HG02852 (cell line): ENCODE measurements around the gene TENT4A.

Experiments used
- ATAC-seq: cut with Tn5 transposase; IDR thresholded peaks from one replicate; pipeline ENCODE4 v1.9.1; 2021; ENCODE audit warnings: mild to moderate bottlenecking, moderate library complexity; ENCODE audit not compliant: unreplicated experiment

Gene TENT4A

GRCh38 chr5:6717247-6717646, 4.0 kb downstream of the TENT4A start:
- no peak for ATAC-seq

DNA sequence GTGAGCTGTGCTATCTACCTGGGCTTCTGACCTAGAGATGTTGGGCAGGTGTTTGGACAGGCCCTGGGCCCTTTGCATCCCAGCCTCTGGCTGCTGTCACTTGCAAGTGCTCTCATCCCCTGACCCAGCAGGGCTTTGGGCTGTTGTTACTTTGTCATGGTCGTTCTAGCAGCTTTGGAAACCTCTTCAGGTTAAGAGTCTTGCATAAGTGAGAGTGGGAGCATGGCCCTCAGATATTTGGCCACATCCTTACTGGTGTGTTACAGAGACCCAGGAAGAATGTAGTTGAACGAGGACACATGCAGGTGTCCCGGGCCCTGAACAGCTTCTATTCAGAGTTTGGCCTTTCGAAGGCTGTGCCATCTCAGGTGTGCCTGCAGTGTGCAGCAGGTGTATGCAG, 4.5 kb downstream of the TENT4A start:
- no peak for ATAC-seq

DNA sequence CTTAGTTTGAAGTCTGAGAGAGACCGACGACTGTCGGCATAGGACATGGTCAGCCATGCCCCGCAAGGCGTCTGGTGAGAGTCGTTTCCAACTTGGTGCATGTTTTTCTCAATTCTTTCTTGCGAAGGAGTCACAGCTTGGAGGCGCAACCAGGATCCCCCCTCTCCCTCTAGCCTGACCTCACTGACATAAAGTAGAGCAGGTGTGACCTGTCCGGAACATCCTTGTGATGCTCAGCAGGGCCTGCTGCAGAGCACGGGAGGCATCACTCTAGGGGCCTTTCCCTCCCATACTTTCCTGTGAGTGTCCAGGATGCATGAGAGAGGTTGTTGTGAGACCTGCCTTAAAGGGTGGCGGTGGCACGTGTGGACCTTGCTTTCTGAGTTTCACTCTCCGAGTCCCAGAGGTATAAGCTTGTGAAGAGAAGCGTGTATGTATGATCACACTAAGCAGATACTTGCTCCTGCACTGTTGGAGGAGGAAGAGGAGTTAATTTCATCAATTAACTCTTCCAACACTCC, 5.0 kb downstream of the TENT4A start:
- ATAC-seq: no peak

DNA sequence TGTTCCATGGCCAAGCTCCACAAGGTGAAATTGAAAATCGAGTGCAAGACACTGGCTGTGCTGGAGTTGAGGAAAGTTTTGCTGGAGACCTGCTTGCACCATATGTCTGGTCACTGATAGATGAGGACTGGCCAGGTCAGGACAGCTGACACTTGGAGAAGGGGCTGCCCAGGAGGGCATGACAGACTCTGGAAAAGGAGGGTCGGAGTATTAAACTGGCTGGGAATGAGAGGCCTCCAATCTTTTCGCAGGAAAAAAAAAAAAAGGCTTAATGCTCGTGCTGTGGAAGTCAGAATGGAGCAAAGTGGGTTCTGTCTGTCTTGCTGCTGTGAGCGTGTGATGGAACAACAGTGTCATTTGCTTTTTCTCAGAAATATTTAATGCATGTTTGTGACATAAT, 5.5 kb downstream of the TENT4A start:
- no peak for ATAC-seq

DNA sequence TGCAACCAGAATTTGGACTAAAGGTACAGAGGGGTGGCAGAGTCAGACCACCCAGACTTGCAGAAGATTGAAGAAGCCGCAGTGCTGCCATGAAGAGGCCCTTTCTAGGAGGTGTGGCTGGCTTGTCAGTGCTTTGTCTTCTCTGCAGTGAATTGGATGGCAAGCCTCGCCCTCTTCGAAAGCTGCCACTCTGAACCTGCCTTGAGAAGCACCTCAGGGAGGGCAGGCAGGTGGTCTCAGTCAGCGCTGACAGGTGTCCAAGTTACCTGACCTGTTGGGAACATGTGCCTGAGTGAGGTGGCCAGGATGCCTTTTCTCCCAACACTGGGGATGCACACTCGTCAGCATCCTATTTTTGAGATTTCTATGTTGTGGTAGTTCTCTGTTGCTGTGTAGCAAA, 6.2 kb downstream of the TENT4A start:
- no peak for ATAC-seq

GRCh38 chr5:6719896-6720560, 6.8 kb downstream of the TENT4A start:
- ATAC-seq: no peak

DNA sequence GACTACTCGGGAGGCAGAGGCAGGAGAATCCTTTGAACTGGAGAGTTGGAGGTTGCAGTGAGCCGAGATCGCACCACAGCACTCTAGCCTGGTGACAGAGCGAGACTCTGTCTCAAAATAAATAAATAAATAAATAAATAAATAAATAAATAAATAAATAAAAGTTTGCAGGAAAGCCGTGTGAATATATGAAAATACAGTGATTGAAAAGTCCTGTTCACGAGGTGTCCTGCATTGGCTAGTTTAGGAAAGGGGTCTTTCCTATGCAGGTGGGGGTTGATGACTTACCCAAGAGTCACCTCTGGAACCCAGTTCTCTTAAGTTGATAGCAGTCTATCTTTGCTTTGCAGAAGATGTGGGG, 7.3 kb downstream of the TENT4A start:
- no peak for ATAC-seq

DNA sequence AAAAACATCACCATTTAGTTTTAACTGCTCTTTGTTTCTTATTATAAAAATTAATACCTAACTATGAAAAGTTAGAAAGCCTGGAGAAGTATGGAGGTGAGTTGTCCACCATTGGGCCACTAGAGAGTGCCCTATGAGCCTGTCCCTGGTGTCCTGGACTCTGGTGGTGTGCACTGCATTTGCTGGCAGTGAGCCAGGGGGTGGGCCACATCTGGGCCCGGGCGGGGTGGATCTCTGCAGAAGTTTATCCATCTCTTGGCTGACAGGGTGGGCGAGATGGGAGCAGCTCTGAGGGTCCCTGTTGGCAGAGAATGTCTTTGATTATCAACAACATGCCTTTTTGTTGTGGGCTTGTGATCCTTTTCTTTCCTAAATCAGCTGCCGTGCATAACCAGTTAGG, 8.2 kb downstream of the TENT4A start:
- ATAC-seq: no peak

GRCh38 chr5:6722015-6722414, 8.8 kb downstream of the TENT4A start:
- ATAC-seq: peak; percentile 41

- no peak for ATAC-seq
Observed at GRCh38 chr5:6723122-6723815, 10.0 kb downstream of the TENT4A start.

- no peak for ATAC-seq
Observed at GRCh38 chr5:6723816-6724300, 10.6 kb downstream of the TENT4A start.

DNA sequence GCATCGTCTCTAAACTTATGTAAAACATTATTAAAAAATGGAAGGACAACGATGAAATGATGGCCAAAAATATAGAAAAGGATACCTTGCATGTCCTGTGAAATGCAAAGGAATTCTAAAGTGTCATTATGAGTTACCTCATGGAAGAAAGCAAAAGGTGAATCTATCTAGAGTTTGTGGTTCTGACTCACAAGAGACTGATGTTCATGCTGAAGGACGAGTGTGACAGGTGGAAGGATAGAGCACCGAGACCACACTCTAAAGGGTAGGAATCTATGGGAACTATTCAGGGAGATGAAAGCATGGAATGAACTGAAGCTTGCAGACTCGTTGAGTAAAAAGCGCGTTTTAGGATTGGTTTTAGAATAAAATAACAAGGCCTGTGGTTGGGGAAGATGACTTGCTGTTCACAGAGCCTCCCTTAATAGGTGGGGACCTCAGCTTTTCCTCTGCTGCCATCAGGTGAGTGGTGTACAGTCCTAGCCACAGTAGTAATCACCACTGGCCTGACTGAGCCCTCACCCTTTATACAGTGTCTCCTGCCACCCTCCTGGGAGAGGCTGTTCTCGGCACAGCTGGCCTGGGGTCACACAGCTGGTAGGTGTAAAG, 11.2 kb downstream of the TENT4A start:
- no peak for ATAC-seq

GRCh38 chr5:6725421-6725820, 12.2 kb downstream of the TENT4A start:
- no peak for ATAC-seq

DNA sequence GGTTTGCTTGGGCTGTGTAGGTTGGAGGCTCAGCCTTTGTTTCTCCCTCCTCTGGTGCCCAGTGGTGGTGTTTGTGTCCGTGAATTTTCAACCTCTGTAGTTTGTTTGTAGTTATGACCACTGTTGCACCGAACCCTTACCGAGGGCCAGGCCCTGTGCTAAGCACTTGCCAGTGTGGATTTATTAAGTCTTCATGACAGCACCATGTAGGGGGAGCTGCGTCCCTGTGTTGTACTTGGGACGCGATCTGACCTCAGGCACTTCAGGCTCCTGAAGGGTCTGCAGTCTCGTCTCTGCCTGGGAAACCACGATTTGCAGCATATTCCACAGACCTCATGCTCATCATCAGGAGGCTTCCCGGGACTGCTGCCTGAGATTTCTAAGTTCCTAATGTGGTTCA, 12.8 kb downstream of the TENT4A start:
- no peak for ATAC-seq

GRCh38 chr5:6727231-6727630, 14.0 kb downstream of the TENT4A start:
- ATAC-seq: no peak

- peak; percentile 90 for ATAC-seq
Observed at GRCh38 chr5:6728011-6728794, 15.0 kb downstream of the TENT4A start.

DNA sequence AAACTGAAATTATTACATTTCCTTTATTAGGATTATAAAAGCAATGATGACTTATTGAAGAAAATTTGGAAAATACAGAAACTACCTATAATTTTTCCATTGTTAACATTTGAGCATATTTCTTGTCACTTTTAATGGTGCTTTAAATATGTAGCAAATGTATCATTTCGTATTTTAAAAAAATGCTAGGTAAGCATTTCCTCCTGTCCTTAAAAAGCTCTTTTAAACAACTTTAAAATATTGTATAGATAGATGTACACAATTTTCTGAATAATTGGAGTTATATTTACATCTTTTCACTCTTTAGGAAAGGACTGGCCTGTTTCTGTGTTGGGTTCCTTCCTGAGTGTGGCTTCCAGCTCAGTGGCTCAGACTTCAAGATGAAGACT, 15.6 kb downstream of the TENT4A start:
- ATAC-seq: no peak

- ATAC-seq: no peak
Observed at GRCh38 chr5:6729386-6730310, 16.4 kb downstream of the TENT4A start.

- ATAC-seq: peak; percentile 31
Observed at GRCh38 chr5:6730407-6730806, 17.2 kb downstream of the TENT4A start.

DNA sequence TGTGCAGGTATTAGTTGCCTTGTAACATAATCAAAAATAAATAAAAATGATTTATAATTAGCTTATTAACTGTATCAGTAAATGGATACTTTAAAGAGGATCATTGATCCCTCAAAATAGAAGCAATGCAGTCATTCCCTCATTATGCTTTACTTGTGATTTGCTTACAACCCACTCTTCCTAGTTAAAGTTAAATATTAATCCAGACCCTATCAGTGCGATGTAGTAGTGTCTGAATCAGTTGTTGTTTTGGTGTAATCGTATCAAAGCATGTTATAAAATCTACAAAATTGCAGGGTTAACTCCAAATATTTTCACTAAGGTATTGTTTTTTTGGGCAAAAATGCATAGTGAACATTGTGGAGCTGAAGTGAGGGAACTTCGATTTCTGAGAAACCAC, 17.6 kb downstream of the TENT4A start:
- ATAC-seq: no peak
